ENCODE measurements around the gene DMAC2L.

- no peak for TF ChIP-seq CTCF (IDR thresholded peaks at IDR 0.05)
- no peak for TF ChIP-seq EZH2 (IDR thresholded peaks at IDR 0.05; ENCODE audit: borderline replicate concordance, insufficient read depth, low read depth, low read length, poor library complexity, severe bottlenecking)
Measured at GRCh38 chr14:50311337-50311971, 670 bp upstream of the DMAC2L start.
